Endothelial cell of umbilical vein (primary cell): Measurements from ENCODE around the gene OSBPL6. TPM values are rescaled to one million over a fixed set of nuclear protein-coding genes. Genes with fewer than 3 reads are reported as not detected.

Experiments
- BruUV-seq: library from RNA; stranded (reverse); fragments of 400-500 nt; replicated peaks from 2 replicates; lab custom pipeline; 2021; lab: Mats Ljungman, UMichigan
- CTCF ChIA-PET: fragments of 300-600, 350-600 bp; sonication (Branson Sonifier 250); formaldehyde crosslinking; loops from one replicate; lab custom pipeline; 2021; ENCODE audit warnings: antibody characterized with exemption, inconsistent platforms; lab: Charles Lee
- POLR2A ChIA-PET: fragments of 300-600, 350-600 bp; sonication (Branson Sonifier 250); formaldehyde crosslinking; loops from one replicate; lab custom pipeline; 2021; ENCODE audit warnings: antibody characterized with exemption, inconsistent platforms; lab: Charles Lee
- DNase-seq: peaks from one replicate; pipeline ENCODE4 v3.0.0-alpha.2; 2011; ENCODE audit warnings: low read depth, low spot score
- FAIRE-seq: peaks from 2 replicates; lab custom pipeline; 2011; peaks lifted over from hg19 to GRCh38; lab: Jason Lieb, UNC
- H2AFZ ChIP-seq: 2 replicates; pipeline ENCODE4 v1.6.0; 2012; ENCODE audit warnings: low read depth, low read length, control low read depth, inconsistent platforms
- H3K27ac ChIP-seq: 2 replicates; pipeline ENCODE4 v1.5.1; 2011; ENCODE audit warnings: low read depth, mild to moderate bottlenecking, control low read depth, low read length, moderate library complexity; ENCODE audit not compliant: insufficient read depth
- H3K27me3 ChIP-seq, 2 experiments: 2 replicates each; pipeline versions ENCODE4 v1.6.0 to v1.6.1; 2011; ENCODE audit warnings: low read length in 2 of 2, mixed read lengths in 1 of 2; ENCODE audit not compliant: control insufficient read depth in 2 of 2, insufficient read depth in 2 of 2
- H3K36me3 ChIP-seq, 2 experiments: 2 replicates in 1 of 2; 3 replicates in 1 of 2; pipeline ENCODE4 v1.5.1; 2011; ENCODE audit warnings: low read length in 2 of 2, mild to moderate bottlenecking in 1 of 2, moderate library complexity in 1 of 2; ENCODE audit not compliant: control insufficient read depth in 2 of 2, insufficient read depth in 2 of 2; ENCODE audit errors: extremely low read depth in 1 of 2
- H3K4me1 ChIP-seq: 3 replicates; pipeline ENCODE4 v1.5.1; 2011; ENCODE audit warnings: mild to moderate bottlenecking, low read length; ENCODE audit not compliant: control insufficient read depth, insufficient read depth; ENCODE audit errors: extremely low read depth
- H3K4me2 ChIP-seq: 2 replicates; pipeline ENCODE4 v1.6.1; 2011; ENCODE audit warnings: low read length, control low read depth, mixed read lengths; ENCODE audit not compliant: insufficient read depth
- H3K4me3 ChIP-seq, 3 experiments: fragments of 200-600 bp in 1 of 3; sonication (generic), shearing (Covaris generic) in 1 of 3; replicated peaks in 1 of 3; 2 replicates each; pipeline ENCODE4 v1.5.1; 2011 to 2016; ENCODE audit warnings: control low read depth in 3 of 3, low read length in 3 of 3, mild to moderate bottlenecking in 2 of 3, inconsistent platforms in 1 of 3, low read depth in 1 of 3, moderate library complexity in 1 of 3; ENCODE audit not compliant: insufficient read depth in 1 of 3
- H3K79me2 ChIP-seq: 2 replicates; pipeline ENCODE4 v1.6.0; 2012; ENCODE audit warnings: low read length, inconsistent platforms; ENCODE audit not compliant: control insufficient read depth, insufficient read depth
- H3K9ac ChIP-seq: replicated peaks from 2 replicates; pipeline ENCODE3; 2011; ENCODE audit warnings: low read length, control low read depth; ENCODE audit not compliant: insufficient read depth; ENCODE audit errors: extremely low read depth
- H3K9me1 ChIP-seq: replicated peaks from 3 replicates; pipeline ENCODE4 v1.6.0; 2011; ENCODE audit warnings: mild to moderate bottlenecking, low read length; ENCODE audit not compliant: control insufficient read depth, insufficient read depth; ENCODE audit errors: extremely low read depth
- H3K9me3 ChIP-seq: replicated peaks from 2 replicates; pipeline ENCODE4 v1.5.1; 2012; ENCODE audit warnings: low read length, inconsistent platforms; ENCODE audit not compliant: control insufficient read depth, insufficient read depth
- H4K20me1 ChIP-seq: replicated peaks from 2 replicates; pipeline ENCODE3; 2011; ENCODE audit warnings: mild to moderate bottlenecking, low read length; ENCODE audit not compliant: control insufficient read depth, insufficient read depth; ENCODE audit errors: extremely low read depth
- CTCF ChIP-seq, 2 donors: IDR thresholded peaks; 1 replicate in 1 of 2; 2 replicates in 1 of 2; pipeline ENCODE4 v1.5.1; 2011; ENCODE audit warnings: low read length in 2 of 2, mild to moderate bottlenecking in 2 of 2, moderate library complexity in 2 of 2, control low read depth in 1 of 2, inconsistent platforms in 1 of 2, low read depth in 1 of 2; ENCODE audit not compliant: insufficient read depth in 1 of 2; ENCODE audit errors: extremely low read depth in 1 of 2
- EZH2 ChIP-seq: IDR thresholded peaks from 2 replicates; pipeline ENCODE4 v1.6.1; 2012; ENCODE audit warnings: borderline replicate concordance, low read depth, mild to moderate bottlenecking, moderate library complexity, low read length, inconsistent platforms; ENCODE audit not compliant: severe bottlenecking
- FOS ChIP-seq: IDR thresholded peaks from 2 replicates; pipeline ENCODE4 v1.6.1; 2011; ENCODE audit warnings: mild to moderate bottlenecking, low read length, moderate library complexity, borderline replicate concordance; ENCODE audit not compliant: insufficient read depth
- GATA2 ChIP-seq: IDR thresholded peaks from 2 replicates; pipeline ENCODE4 v1.7.0; 2011; ENCODE audit warnings: low read depth, mild to moderate bottlenecking, moderate library complexity, mixed read lengths, low read length; ENCODE audit not compliant: insufficient read length, insufficient read depth
- JUN ChIP-seq: IDR thresholded peaks from 2 replicates; pipeline ENCODE4 v1.6.1; 2011; ENCODE audit warnings: borderline replicate concordance, low read depth; ENCODE audit not compliant: insufficient read length, insufficient read depth
- MAX ChIP-seq: IDR thresholded peaks from 2 replicates; pipeline ENCODE4 v1.6.1; 2011; ENCODE audit not compliant: insufficient read depth, insufficient read length
- MYC ChIP-seq: IDR thresholded peaks from one replicate; pipeline ENCODE4 v1.6.1; 2011; ENCODE audit warnings: mild to moderate bottlenecking, low read depth, low read length
- POLR2A ChIP-seq: IDR thresholded peaks from 2 replicates; pipeline ENCODE4 v1.6.1; 2012; ENCODE audit warnings: low read depth, mild to moderate bottlenecking, control low read depth, low read length
- POLR2AphosphoS5 ChIP-seq: IDR thresholded peaks from 2 replicates; pipeline ENCODE4 v1.6.1; 2012; ENCODE audit warnings: low read depth, mild to moderate bottlenecking, control low read depth, low read length, moderate library complexity; ENCODE audit not compliant: insufficient read depth
- dilution Hi-C: fragments of 300-500 bp; cut with MboI; formaldehyde crosslinking; loops from one replicate; pipeline ENCODE4 v1.15.0; 2019; ENCODE audit warnings: low sequenced_read_pairs; ENCODE audit not compliant: extremely low pct_ligation_motif_present
- intact Hi-C: fragments of 100-400 bp; cut with micrococcal nuclease; formaldehyde crosslinking; loops from one replicate; pipeline ENCODE4 v1.10.0; 2022
- polyA plus RNA-seq, 4 experiments: library from polyadenylated mRNA; depleted of rRNA in 3 of 4; stranded (reverse) in 3 of 4; unstranded in 1 of 4; fragments of >200 nt; gene quantifications; 2 replicates each; pipeline versions ENCODE4 v1.2.1 to v1.2.3, GENCODE V29; 2011 to 2012; ENCODE audit warnings: missing spikeins in 1 of 4
- total RNA-seq: library from RNA; stranded (reverse); gene quantifications from 2 replicates; pipeline ENCODE4 v1.2.3, GENCODE V29; 2021

OSBPL6 gene
- total and polyA plus RNA-seq, 2 donors (not counting 3 experiments of a cell fraction or from before 2014, with no cell fraction given): 1.5 to 2.3 TPM

- no peak for DNase-seq
- Histone ChIP-seq H3K27me3 (no peaks in the 10 kb centered on the region), H2AFZ (no peak overlapping the region), H3K9me3 (no peaks in the 10 kb centered on the region), H3K79me2 (no peaks in the 10 kb centered on the region), H3K9me1 (no peaks in the 10 kb centered on the region), H3K9ac (no peak overlapping the region), H4K20me1 (no peaks in the 10 kb centered on the region), H3K27ac (no peak overlapping the region), H3K36me3 (no peaks in the 10 kb centered on the region), H3K4me1 (no peaks in the 10 kb centered on the region), H3K4me3 (no peak overlapping the region), H3K4me2 (no peak overlapping the region)
- ChIA-PET POLR2A (interaction anchor here (0.7 kb wide), 1 partner anchor 27 kb away, joined by 7 read pairs; no protein-coding TSS in a partner anchor), CTCF (interaction anchor here (0.6 to 0.7 kb wide), 2 partner anchors 147 to 433 kb away, joined by 3 read pairs; no protein-coding TSS in a partner anchor)
- no TSS peak for BruUV-seq
- dilution Hi-C loops (no loop called here), intact Hi-C loops (no loop called here)
- no peak for FAIRE-seq
- TF ChIP-seq POLR2AphosphoS5 (no peak), JUN (no peak), MAX (no peak), FOS (no peak), MYC (no peak), POLR2A (no peak), GATA2 (no peak), EZH2 (no peak), CTCF (IDR thresholded peaks at IDR 0.05; ENCODE audit: extremely low read depth in 1 of 2, insufficient read depth in 1 of 2, low read depth in 1 of 2, low read length in 2 of 2) (no peak)
These were observed 73.3 kb downstream of the OSBPL6 start for GRCh38 chr2:178267660-178268059.
